ENCODE data around the gene DMC1.
"Not testable (repeated sequence)": the region's sequence is repeated elsewhere in the genome, so short reads cannot be mapped to it uniquely, and the experiment has no call there.

DMC1 gene

GRCh38 chr22:38569972-38570778, at the start of gene DMC1:
Gene DMC1, minus strand, starts transcription at chr22:38570183. Its CDS starts 1,927 bp downstream, at chr22:38568256.
- peak; percentile 85 for DNase-seq

GRCh38 chr22:38618682-38619081, 48.7 kb upstream of the DMC1 start:
- no peak for DNase-seq

GRCh38 chr22:38618258-38618657, 48.3 kb upstream of the DMC1 start:
- DNase-seq, result no peak

GRCh38 chr22:38615064-38615405, 45.1 kb upstream of the DMC1 start:
- DNase-seq, result not testable (repeated sequence)

- no peak for DNase-seq
Measured at GRCh38 chr22:38614332-38615063, 44.5 kb upstream of the DMC1 start.

- DNase-seq, result no peak
Measured at GRCh38 chr22:38613588-38613987, 43.6 kb upstream of the DMC1 start.

GRCh38 chr22:38612217-38613006, 42.4 kb upstream of the DMC1 start:
- DNase-seq, result no peak

GRCh38 chr22:38611559-38611958, 41.6 kb upstream of the DMC1 start:
- no peak for DNase-seq

GRCh38 chr22:38610234-38610633, 40.3 kb upstream of the DMC1 start:
- DNase-seq, result no peak

- no peak for DNase-seq
Measured at GRCh38 chr22:38608992-38609750, 39.2 kb upstream of the DMC1 start.

GRCh38 chr22:38607680-38608079, 37.7 kb upstream of the DMC1 start:
- no peak for DNase-seq

GRCh38 chr22:38602166-38602565, 32.2 kb upstream of the DMC1 start:
- DNase-seq, result no peak

GRCh38 chr22:38601221-38601764, 31.3 kb upstream of the DMC1 start:
- DNase-seq, result no peak

GRCh38 chr22:38599466-38599865, 29.5 kb upstream of the DMC1 start:
- no peak for DNase-seq

GRCh38 chr22:38582923-38583322, 12.9 kb upstream of the DMC1 start:
- DNase-seq, result not testable (repeated sequence)

GRCh38 chr22:38578505-38578904, 8.5 kb upstream of the DMC1 start:
- DNase-seq, result no peak

- DNase-seq, result no peak
Measured at GRCh38 chr22:38572065-38572464, 2.1 kb upstream of the DMC1 start.

- DNase-seq, result no peak
Measured at GRCh38 chr22:38570779-38571364, 889 bp upstream of the DMC1 start.

- DNase-seq, result no peak
Measured at GRCh38 chr22:38569181-38569971, 607 bp downstream of the DMC1 start.

- no peak for DNase-seq
Measured at GRCh38 chr22:38567531-38568285, 2.3 kb downstream of the DMC1 start.

Data from NCI-H1048 (cell line).